GM21717 (cell line): ENCODE measurements around the gene SOX10.
"Not testable (repeated sequence)": the region's sequence is repeated elsewhere in the genome, so short reads cannot be mapped to it uniquely, and the experiment has no call there.

Experiments
- ATAC-seq: cut with Tn5 transposase; IDR thresholded peaks from one replicate; pipeline ENCODE4 v1.9.1; 2021; ENCODE audit warnings: mild to moderate bottlenecking, moderate library complexity; ENCODE audit not compliant: unreplicated experiment

The SOX10 gene

DNA sequence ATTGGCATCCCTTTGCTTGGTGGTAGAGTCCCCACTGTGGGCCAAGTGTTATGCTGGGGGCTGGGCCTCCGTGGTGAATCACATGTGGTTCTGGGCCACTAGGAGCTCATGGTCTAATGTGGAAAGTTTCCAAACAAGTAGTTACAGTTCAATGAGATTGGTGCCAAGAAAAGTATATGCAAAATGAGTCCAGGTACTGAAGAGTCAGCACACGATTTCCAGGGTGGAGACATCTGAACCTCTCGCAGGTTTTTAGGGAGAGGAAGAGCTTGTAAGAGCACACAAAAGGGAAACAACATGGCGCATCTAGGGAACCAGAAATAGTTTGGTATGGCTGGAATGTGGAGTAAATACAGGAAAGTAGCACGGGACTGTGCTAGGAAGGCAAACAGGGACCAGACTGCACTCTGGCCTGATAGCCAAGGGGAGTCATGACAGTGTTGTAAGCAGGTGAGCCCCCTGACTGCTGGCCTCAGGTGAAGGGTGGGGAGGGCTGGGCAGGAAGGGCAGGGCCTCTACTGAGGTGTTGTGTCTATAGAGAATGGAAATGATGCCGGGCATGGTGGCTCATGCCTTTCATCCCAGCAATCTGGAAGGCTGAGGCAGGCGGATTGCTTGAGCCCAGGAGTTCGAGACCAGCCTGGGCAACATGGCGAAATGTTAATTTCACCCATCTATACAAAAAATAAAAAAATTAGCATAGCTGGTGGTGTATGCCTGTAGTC lies 18.3 kb downstream of the SOX10 start:
- ATAC-seq: no peak

DNA sequence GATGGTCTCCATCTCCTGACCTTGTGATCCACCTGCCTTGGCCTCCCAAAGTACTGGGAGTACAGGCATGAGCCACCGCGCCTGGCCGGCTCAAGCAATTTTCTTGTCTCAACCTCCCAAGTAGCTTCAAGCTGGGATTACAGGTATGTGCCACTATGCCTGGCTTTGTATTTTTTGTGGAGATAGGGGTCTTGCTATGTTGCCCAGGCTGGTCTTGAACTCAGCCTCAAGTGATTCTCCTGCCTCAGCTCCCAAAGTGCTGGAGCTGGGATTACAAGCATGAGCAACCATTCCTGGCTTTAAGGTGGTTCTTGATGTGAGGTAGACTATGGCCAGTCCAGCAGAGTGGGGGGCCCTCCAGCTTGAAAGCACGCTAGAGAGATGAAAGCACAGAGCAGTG lies 23.3 kb downstream of the SOX10 start:
- no peak for ATAC-seq

DNA sequence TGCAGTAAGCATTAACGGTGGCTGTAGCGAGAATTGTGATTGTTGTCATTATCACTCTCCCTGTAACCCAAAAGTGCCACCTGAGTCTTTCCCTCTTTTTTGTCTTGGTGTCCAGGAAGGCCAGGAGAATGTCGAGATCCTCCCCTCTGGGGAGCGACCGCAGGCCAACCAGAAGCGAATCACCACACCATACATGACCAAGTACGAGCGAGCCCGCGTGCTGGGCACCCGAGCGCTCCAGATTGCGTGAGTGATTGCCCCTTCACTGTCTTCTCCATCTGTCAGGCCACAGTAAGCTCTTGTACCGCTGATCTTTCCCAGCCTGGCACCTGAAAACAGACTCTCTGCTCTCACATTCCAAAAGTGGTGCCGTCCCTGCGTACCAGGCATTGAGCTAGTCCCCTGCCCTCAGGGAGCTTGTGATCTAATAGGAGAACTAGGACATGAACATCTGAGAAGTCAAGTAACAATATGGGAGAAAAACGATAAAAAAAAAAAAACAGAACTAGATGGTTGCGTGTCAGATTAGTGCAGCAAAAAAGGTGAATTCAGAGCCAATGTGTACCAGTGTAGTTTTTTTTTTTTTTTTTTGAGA lies 25.0 kb downstream of the SOX10 start:
- ATAC-seq: no peak

DNA sequence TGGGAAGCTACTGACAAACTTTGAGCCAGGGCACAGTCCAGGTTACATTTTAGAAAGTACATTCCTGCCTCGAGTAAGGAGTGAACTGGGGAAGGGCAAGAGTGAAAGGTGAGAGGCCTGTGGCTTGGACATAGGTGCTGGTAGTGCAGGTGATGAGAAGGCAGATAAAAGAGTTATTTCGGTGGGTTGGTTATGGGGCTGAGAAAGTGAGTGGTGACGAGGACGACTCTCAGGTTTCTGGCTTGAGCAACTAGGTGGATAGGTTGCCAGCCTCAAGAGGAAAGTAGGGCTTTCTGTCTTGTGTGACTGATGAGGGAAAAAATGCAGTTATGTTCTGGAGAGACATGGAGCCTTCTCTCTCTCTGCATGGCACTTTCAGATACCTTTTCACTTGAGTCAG lies 27.1 kb downstream of the SOX10 start:
- ATAC-seq: no peak

DNA sequence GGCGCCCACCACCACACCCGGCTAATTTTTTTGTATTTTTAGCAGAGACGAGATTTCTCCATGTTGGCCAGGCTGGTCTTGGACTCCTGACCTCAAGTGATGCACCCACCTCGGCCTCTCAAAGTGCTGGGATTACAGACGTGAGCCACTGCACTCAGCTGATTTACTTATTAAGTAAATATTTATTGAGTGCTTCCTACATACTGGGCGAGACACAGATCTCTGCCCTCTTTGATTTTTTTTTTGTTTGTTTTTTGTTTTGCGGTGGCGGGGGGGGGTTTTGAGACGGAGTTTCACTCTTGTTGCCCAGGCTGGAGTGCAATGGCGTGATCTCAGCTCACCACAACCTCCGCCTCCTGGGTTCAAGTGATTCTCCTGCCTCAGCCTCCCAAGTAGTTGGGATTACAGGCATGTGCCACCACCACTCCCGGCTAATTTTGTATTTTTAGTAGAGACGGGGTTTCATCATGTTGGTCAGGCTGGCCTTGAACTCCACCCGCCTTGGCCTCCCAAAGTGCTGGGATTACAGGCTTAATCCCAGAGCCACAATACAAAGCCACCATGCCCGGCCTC lies 28.4 kb downstream of the SOX10 start:
- ATAC-seq: not testable (repeated sequence)

DNA sequence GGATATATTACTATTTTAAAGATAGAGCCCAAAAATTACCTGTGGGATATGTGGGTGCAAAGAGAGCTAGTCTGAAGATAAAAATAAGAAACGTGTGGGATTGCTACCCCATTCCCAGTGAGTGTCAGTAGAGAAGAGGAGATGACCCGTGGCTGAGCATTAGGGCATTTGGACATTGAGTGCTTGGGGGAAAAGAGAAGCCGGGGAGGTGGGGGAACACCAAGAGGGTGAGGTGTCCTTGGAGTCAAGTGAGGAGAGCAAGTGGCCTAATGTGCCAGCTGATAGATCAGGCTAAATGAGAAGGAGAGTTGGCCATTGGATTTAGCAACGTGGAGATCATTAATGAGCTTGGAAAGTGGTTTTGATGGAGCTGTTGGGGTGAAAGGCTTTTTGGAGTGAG lies 29.7 kb downstream of the SOX10 start:
- no peak for ATAC-seq

DNA sequence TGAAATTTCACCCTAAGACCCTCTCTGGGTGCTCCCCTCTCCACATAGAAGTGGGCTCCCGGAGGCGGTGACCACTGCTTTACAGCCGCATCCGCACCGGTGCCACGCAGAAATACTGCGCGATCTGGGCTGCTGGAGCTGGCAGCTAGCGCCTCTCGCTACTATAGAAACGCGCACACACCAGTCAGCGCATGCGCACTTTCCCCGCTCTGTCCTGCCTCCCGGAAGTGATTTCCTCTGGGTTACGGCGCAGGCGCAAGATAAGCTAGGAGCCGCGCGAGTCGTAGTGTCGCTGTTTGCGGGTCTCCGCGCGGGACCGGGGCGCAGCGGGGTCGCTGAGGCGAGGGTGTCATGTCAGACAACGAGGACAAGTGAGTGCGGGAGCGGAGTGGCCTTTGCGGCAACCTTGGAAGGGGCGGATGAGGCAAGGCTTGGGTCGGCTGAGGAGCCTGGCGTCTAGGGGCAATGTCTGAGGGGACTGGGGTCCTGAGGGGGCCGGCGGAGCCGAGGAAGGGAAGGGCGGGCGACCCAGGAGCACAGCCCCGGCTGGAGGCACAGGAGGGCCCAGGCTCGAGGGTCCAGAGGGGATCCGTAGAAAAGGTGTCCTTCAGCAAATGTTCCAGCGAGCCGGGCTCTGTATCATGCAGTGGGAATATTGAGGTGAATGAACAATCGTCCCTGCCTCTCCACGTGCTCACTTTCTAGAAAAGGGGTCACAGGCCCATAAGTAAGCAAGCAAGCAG lies 30.7 kb downstream of the SOX10 start, which contains the start of the genes C22orf23 and POLR2F:
Gene C22orf23, minus strand, starts transcription at position 165 of the 743 bp plus-strand sequence. CDS start 452 bp downstream, outside the sequence.
Gene POLR2F, plus strand, starts transcription at position 263 of the 743 bp plus-strand sequence. Its CDS starts 89 bp downstream, at position 352.
- peak; percentile 59 for ATAC-seq

DNA sequence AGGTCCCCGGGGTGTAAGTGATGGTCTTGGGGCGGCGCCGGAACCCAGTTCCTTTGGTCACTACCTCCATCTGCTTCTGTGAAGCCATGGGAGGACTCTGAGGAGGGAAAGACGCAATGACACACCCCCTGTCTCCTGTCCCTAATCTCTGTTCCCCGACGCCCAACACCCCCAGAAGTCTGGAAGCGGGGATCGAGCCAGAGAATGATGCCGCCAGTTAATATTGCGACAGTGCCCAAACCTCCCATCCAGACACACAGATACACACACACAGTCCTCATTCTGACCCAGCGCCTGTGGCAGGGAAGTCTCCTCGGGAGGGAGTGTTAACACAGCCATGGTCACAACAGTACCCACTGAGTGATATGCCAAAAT lies 31.3 kb downstream of the SOX10 start:
- ATAC-seq: peak; percentile 30

DNA sequence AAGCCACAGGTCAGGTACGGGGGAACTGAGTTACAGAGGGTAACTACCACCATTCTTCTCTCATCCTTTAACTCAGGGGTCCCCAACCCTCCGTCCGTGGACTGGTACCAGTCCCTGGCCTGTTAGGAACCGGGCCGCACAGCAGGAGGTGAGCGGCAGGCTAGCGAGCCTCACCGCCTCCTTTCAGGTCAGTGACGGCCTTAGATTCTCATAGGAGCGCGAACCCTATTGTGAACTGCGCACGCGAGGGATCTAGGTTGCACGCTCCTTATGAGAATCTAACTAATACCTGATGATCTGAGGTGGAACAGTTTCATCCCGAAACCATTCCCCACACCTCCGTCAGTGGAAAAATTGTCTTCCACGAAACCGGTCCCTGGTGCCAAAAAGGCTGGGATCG lies 31.7 kb downstream of the SOX10 start:
- ATAC-seq: not testable (repeated sequence)

DNA sequence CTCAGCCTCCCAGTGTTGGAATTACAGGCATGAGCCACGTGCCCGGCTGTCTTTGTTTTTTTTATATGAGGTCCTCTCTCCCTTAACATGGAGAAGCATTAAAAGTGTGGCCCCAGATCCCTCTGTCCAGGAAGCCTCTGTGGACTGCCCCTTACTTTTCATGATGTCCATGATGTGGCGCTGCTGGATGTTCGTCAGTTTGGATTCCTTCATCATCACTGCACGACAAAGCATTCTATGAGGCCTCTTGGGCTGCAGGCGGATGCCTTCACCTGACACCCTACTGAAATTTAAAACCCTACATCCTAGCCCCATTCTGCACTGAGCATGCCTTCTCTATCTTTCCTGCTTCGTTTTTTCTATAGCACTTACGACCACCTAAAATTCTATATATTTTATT lies 33.0 kb downstream of the SOX10 start:
- ATAC-seq: no peak

DNA sequence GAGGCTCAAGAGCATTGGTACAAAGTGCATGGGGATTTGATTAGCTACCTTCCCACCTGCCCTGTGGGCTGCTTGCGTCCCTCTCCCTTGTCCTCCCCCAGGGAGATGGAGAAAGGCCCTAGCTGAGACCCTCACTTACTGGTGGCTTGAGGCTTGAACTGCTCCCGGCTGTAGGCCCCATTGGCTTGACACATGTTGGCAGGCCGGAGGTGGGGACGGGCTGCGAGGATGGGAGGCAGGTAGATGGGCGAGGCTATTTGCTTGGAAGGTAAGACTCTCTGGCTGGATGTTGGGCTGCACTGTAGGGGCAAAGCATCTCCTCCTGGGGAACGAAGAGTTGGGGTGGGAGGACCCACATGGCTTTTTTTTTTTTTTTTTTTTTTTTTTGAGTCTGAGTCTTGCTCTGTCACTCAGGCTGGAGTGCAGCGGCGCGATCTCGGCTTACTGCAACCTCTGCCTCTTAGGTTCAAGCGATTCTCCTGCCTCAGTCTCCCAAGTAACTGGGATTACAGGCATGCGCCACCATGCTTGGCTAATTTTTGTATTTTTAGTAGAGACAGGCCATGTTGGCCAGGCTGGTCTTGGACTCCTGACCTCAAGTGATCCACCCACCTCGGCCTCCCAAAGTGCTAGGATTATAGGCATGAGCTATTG lies 37.1 kb downstream of the SOX10 start:
- ATAC-seq: not testable (repeated sequence)

DNA sequence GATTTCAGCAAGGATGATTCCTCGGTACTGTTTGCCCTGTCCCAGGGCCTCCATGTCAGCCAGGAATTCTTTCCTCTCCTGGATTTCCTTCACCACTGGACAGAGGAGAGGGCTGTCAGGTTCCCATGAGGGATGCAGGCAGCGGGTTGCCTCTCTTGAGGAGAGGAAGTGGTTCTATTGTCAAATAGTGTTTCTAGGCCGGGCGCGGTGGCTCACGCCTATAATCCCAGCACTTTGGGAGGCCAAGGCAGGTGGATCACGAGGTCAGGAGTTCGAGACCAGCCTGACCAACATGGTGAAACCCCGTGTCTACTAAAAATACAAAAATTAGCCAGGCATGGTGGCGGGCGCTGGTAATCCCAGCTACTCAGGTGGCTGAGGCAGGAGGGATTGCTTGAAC lies 39.9 kb downstream of the SOX10 start:
- not testable (repeated sequence) for ATAC-seq

DNA sequence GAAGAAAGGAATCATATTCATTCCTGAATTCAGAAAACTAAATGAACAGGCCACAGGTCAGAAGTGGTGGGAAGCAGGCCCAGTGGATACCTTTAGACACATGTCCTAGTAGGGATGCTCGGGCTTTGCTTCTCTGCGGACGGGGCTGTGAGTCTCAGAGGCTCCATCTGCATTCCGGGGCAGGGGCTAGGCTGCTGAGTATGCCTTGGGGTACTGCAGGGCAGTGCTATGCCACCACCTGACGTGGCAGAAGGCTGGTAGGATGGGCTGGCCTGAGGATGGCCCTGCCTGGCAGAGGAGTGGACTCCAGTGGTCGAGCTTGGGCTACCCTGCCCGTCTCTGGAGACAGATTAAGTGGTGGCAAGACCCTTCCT lies 40.5 kb downstream of the SOX10 start:
- no peak for ATAC-seq

DNA sequence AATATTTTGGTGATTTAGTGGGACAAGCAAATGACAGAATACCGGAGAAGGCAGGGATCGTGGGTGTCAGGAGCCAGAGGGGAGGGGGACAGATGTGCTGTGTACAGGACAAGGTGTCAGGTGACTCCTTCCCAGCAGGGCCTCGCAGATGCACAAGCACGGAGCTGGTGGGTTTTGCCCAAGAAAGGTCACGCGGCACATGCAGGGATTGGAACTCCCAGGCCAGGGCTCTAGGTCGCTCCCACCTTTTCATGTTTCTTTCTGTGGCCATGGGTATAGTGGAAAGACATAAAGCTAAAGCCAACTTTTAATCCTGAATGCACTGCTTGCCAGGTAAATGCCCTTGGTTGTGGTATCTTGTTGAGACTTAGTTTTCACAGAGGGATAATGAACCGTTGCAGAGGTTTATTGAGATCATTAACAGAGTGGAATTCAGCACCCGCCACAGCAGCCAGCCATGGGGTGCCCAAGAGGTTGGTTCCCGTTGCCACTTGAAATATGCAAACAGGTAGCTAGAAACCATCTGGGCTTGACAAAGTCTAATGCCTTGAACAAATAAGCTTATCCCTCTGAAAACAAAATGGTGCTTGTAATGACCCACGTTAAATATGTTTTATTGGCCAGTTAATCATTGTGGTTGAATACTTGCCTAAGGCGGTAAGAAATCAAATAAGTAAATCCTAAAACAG lies 41.1 kb downstream of the SOX10 start:
- ATAC-seq: no peak

DNA sequence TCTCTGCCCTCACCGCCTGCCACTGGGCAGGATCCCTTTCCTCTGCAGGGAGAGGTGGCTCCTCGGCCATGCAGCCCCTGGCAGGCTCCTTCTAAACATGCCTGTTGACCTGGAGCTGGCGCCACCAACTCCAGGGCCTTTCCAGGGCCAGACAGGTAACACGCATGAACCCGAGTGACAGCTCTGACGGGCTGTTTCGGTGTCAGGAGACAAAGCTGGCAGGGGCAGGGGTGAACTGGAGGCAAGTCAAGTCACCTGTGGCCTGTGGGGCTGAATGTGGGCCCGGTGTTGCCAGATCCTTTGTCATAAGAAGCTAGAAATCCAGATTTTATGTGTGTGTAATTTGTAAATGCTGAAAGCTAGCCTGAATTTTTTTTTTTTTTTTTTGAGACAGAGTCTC lies 42.2 kb downstream of the SOX10 start:
- no peak for ATAC-seq

DNA sequence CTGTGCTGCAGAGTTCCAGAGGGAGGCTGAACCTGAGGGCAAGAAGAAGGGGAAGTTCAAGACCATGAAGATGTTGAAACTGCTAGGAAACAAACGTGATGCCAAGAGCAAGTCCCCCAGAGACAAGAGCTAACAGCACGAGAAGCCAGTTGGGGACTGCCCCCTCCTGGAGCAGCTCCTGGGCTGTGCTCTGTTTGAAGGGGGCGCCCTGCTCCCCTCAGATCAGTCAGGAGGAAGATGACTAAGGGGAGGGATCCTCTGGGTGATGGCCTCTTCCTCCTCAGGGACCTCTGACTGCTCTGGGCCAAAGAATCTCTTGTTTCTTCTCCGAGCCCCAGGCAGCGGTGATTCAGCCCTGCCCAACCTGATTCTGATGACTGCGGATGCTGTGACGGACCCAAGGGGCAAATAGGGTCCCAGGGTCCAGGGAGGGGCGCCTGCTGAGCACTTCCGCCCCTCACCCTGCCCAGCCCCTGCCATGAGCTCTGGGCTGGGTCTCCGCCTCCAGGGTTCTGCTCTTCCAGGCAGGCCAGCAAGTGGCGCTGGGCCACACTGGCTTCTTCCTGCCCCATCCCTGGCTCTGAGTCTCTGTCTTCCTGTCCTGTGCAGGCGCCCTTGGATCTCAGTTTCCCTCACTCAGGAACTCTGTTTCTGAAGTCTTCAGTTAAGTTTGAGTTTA lies 43.5 kb downstream of the SOX10 start:
- ATAC-seq: no peak

DNA sequence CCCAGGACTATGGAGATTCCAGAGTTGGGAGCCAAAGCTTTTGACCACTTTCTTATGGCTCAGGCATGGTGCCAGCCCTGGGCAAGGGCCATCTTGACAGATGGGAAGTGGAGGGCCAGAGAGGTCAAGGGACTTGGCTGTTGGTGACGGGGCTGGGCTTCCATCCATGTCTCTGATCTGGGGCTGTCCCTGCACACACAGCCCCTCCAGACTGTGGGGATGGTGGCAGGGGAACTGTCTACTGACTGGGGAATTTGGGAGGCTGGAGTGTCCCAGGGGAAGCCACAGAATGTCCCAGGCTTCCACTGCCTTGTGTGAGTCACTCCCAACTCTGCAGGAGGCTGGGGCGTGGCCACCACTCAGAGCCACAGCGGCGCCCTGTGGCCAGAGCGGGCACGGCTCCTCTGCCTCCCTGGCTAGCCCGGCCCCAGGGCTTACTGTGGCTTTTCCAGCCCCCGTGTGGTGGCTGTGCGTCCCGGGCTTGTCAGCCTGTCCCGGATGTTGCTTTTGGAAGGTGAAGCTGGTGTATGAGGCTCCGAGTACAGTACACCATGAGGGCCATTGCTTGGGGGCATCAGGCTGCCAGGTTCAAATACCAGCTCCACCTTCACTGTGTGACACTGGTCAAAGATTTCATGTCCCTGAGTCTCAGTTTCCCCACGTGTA lies 50.5 kb downstream of the SOX10 start:
- peak; percentile 69 for ATAC-seq

DNA sequence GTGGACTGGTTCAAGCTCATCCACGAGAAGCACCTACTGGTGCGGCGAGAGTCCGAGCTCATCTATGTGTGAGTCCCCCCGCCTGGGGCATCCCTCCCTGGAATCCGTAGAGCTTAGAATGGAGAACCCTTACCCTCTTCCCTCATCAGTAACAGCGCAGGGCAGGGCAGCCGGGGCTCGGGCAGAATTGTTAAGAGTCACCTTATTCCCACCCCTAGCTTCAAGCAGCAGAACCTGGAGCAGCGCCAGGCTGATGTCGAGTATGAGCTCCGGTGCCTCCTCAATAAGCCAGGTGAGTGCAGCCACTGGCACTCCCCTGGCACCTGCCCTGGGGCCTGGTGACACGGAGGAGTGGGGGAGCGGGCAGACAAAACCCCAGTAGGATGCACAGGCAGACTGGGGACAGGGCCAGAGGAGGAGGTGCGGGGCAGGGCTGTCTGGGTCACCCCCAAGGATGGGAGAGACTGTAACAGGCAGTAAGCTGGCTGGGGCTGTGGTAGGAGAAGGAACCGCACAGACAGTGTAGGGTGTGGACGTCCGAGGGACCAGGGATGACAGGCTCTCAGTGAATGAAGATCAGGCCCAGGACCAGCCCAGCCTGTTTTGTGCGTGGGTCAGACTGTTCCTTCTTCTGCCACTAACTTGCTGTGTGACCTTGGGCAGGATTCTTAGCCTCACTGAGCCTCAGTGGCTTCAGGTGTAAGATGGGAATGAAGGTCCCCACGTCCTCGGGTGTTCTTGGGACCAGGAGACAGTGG lies 51.4 kb downstream of the SOX10 start:
- ATAC-seq: no peak

DNA sequence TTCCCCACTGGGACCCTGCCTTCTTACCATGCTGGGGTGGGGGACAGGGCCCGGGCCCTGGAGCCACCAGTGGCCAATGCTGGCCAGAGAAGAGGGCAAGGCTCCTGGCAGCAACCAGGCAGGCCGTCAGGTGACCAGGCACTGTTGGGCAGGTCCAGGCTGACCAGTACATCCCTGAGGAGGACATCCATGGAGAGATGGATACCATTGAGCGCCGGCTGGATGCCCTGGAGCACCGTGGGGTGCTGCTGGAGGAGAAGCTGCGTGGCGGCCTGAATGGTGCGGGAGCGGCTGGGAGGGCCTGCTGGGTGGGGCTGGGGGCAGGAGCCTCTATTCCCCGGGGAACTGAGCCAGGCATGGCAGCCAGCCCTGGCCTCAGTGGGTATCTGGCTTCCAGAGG lies 52.0 kb downstream of the SOX10 start:
- ATAC-seq: no peak
